Thymus (tissue), 11 donors: ENCODE data around the gene GNGT1. TPM values are rescaled to one million over a fixed set of nuclear protein-coding genes. Genes with fewer than 3 reads are reported as not detected.

Experiments used
- DNase-seq, 9 donors: peaks; one replicate each; pipeline ENCODE4 v3.0.0-alpha.2; 2013; ENCODE audit warnings: low spot score in 9 of 9, low read depth in 6 of 9, missing footprints in 1 of 9
- H3K27ac ChIP-seq, 2 donors: one replicate each; pipeline ENCODE4 v1.5.1; 2013; ENCODE audit warnings: control low read depth in 1 of 2, low read depth in 1 of 2, low read length in 1 of 2, mild to moderate bottlenecking in 1 of 2, moderate library complexity in 1 of 2
- H3K27me3 ChIP-seq, 2 donors: one replicate each; pipeline ENCODE4 v1.5.1; 2013; ENCODE audit warnings: low read length in 1 of 2; ENCODE audit not compliant: control insufficient read depth in 2 of 2, insufficient read depth in 1 of 2
- H3K36me3 ChIP-seq, 2 donors: one replicate each; pipeline ENCODE4 v1.5.1; 2013; ENCODE audit warnings: low read length in 1 of 2, mild to moderate bottlenecking in 1 of 2, moderate library complexity in 1 of 2; ENCODE audit not compliant: control insufficient read depth in 2 of 2, insufficient read depth in 2 of 2
- H3K4me1 ChIP-seq, 2 donors: one replicate each; pipeline ENCODE4 v1.5.1; 2013; ENCODE audit warnings: low read length in 2 of 2; ENCODE audit not compliant: control insufficient read depth in 2 of 2, insufficient read depth in 2 of 2
- H3K4me3 ChIP-seq, 2 donors: one replicate each; pipeline ENCODE4 v1.5.1; 2013; ENCODE audit warnings: low read length in 2 of 2, control low read depth in 1 of 2, mild to moderate bottlenecking in 1 of 2
- H3K9me3 ChIP-seq, 2 donors: one replicate each; pipeline ENCODE4 v1.5.1; 2013; ENCODE audit warnings: low read length in 1 of 2, mild to moderate bottlenecking in 1 of 2; ENCODE audit not compliant: control insufficient read depth in 2 of 2, insufficient read depth in 1 of 2
- WGBS: extraction: QIAGEN DNeasy Blood & Tissue Kit; methylation state at CpG from one replicate; pipeline ENCODE4 v1.1.7; 2013; 5-methylcytosine and 5-hydroxymethylcytosine counted together
- polyA plus RNA-seq: library from polyadenylated mRNA; stranded (reverse); fragments of 200-250 nt; gene quantifications from one replicate; pipeline ENCODE4 v1.2.3, GENCODE V29; 2013
- total RNA-seq: library from RNA; stranded (reverse); fragments of 120-200 nt; gene quantifications from one replicate; pipeline ENCODE4 v1.2.4, GENCODE V29; 2013
- donor health status: healthy.

The GNGT1 gene
- total and polyA plus RNA-seq, 2 donors, result 0.76 to 3.3 TPM

DNA sequence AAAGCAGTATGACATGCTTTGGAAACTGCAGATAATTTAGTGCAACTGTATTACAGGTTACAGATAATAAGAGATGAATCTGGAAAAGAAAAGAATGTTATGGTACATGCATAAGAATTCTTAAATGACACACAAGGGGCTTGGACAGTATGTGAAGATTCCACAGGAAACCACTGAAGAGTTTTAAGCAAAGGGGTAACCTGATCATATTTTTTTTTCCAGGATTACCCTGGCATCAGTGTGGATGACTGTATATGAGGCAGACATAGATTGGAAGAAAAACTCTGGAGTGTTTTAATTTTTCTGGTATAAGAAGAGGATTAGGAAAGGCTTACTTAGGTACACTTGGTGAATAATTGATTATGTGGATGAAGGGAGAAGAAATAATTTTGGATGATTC, 23.9 kb upstream of the GNGT1 start:
- no peaks in the 10 kb centered on the region for H3K27me3 ChIP-seq
- H3K36me3 ChIP-seq, result no peaks in the 10 kb centered on the region
- no peak for DNase-seq
- H3K9me3 ChIP-seq, result no peaks in the 10 kb centered on the region
- no peak overlapping the region for H3K27ac ChIP-seq
- H3K4me3 ChIP-seq, result no peak overlapping the region
- H3K4me1 ChIP-seq, result no peaks in the 10 kb centered on the region

DNA sequence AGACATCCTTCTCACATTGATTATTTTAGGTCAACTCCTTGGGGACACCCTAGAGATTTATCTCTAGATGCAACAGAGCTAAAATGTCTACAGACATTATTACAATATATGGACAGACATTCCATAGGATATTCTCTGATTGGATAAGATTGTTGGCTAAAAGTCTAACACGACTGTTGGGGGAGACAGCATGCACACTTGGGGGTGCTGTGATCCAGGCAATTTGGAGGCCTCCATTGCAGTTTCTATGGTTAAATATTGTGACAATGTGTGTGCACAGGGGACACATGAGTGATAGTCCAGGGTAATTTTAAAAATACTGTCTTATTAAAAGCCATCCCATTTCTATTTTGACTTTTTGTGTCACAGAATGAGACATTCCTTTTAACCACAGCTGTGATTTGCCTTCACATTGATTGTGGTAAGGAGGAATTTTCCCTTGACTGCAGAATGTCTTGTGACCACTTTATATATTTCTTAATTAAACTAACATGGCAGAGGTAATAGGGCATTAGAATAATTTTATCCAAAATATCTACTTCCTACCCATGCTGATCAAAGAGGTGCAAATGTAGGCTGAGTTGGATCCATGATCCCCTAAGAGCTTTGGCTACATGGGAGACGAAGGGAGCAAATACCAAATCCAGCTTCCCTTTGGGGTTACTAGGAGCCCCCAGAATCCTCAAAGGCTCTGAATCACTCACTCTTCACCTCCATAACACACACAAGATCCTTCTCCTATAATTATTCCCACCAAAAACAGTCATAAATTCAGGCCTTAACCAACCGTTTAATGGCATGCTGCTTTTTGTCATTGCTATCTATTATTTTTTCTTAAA, 23.1 kb upstream of the GNGT1 start:
- no peak for DNase-seq

DNA sequence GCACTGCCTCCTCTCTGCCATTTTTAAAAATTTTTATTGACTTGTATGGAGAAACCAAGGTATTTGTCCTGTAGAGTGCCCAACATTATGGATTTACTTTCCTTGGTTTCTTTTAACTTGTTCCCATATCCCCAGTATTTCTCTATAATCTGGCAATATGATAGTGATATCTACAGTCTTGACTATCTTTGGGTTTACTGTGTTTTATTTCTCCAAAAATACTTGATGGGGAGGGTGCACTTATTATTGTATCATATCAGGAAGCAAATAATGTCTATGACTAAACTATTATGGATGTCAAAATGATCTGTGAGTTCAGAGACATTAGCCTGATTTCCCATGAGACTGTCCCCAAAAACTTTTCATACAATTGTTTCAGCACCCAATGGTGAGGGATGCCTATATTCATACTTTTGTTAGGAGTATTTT, 22.4 kb upstream of the GNGT1 start:
- Histone ChIP-seq H3K27me3 (peaks cover 0 to 4% of the 10 kb centered on the region in 2 donors), H3K9me3 (no peaks in the 10 kb centered on the region), H3K4me3 (no peak overlapping the region), H3K4me1 (no peaks in the 10 kb centered on the region), H3K27ac (no peak overlapping the region), H3K36me3 (no peaks in the 10 kb centered on the region)
- DNase-seq, result no peak

More for the DNA sequence above, 23.1 kb upstream of the GNGT1 start:
- no peaks in the 10 kb centered on the region for H3K27me3 ChIP-seq
- no peak overlapping the region for H3K27ac ChIP-seq
- no peak overlapping the region for H3K4me3 ChIP-seq
- H3K36me3 ChIP-seq, result no peaks in the 10 kb centered on the region
- H3K9me3 ChIP-seq, result no peaks in the 10 kb centered on the region
- 96% methylated on average over 3 of the region's 3 CpGs for WGBS
- no peaks in the 10 kb centered on the region for H3K4me1 ChIP-seq

DNA sequence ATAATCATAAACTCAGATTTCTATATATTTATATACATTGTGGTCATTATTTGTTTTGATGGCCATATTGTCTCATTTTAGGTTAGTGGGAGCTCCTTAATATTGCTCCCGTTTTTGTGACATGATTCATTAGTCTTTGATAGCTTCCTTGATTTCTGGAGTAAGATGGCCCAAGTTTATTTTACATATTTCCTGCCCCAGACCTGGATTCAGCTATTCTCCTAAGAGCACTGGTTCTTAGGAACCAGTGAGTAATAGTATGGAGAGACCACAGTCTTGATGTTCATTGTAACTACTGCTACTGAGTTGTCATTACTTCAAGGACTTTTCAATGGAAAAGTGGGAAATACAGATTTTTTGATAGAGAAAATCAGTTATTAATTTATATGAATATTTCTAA, 21.8 kb upstream of the GNGT1 start:
- H3K36me3 ChIP-seq, result no peaks in the 10 kb centered on the region

DNA sequence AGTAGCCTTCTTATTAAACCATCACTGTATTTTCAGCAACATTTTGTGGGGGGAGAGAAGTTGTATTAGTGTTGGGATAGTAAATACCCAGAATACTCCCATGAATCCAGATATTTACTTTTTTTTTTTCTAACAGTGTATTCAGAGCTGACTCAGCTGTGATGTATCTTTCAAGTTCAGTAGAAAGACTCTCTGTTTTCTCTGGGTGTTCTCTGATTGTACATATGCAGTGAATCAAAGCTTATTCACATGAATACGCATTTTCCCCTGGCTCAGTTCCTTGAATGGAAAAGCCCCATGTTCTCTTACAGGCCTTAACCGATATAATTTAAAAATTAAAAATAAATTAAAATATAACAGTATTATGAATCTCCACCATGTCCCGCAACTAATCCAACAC, 17.1 kb upstream of the GNGT1 start:
- WGBS, result 97% methylated on average over 3 of the region's 3 CpGs
- H3K4me3 ChIP-seq, result no peak overlapping the region
- peaks cover 0 to 5% of the 10 kb centered on the region in 2 donors for H3K4me1 ChIP-seq
- no peaks in the 10 kb centered on the region for H3K9me3 ChIP-seq
- H3K27ac ChIP-seq, result no peak overlapping the region
- H3K27me3 ChIP-seq, result peaks cover 21 to 40% of the 10 kb centered on the region in 2 donors
- no peak for DNase-seq
- no peaks in the 10 kb centered on the region for H3K36me3 ChIP-seq

More for the DNA sequence above, 21.8 kb upstream of the GNGT1 start:
- Histone ChIP-seq H3K27ac (no peak overlapping the region), H3K4me3 (no peak overlapping the region), H3K27me3 (peaks cover 3 to 10% of the 10 kb centered on the region in 2 donors), H3K9me3 (no peaks in the 10 kb centered on the region), H3K4me1 (no peaks in the 10 kb centered on the region)
- DNase-seq, result no peak
- WGBS, result 96% methylated on average over 1 of the region's 1 CpG

DNA sequence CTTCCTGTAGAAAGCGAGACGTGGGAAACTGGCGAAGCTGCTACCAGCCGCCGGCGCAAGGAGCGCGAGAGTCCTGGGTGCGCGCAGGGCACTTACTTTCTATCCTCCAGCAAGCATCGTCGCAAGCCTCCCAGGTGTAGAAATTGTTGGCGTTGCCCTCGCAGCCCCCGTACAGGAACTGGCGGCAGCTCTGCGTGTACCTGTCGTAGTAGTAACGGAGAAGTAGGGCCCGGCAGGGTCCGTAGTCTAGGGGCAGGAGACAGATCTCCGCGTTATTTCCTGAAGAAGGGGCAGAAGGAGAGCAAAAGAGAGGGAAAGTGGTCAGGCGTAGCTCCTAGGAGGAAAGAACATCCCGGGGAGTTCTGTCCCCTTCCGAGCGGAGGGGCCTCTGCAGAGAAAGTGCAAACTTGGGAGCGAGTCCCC, 16.3 kb upstream of the GNGT1 start:
- no peak overlapping the region for H3K27ac ChIP-seq

DNA sequence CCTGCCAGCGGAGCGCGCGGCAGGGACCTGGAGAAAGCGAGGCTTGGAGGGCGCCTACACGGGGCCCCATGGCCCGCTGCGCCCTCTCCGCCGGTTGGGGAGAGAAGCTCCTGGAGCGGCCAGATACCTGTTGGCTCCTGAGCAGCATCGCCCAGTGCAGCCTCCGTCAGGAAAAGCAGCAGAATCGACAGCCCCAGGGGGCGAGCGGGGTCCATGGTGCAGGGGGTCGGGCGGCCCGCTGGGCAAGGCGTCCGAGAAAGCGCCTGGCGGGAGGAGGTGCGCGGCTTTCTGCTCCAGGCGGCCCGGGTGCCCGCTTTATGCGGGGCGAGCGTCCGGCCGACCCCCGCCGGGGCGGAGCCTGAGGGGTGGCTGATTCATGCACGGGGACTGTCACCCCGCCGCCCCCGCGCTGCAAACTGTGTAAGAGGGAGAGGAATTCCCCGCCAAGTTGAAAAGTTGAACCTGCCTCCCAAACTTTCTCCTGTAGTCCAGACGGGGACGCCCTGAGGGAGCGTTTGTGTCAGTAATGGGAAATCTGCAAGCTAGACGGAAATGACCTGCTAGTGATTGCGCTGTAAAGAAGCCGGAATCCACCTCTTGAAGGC, 15.8 kb upstream of the GNGT1 start, which contains the start of gene TFPI2:
Gene TFPI2, minus strand, starts transcription at position 290 of the 605 bp plus-strand sequence. Its CDS starts 75 bp downstream, at position 215.
- H3K4me1 ChIP-seq, result peaks cover 0 to 5% of the 10 kb centered on the region in 2 donors
- no peak within 1 kb of the TSS for H3K27ac ChIP-seq
- peak in 3 of 9 donors; percentile 5 to 21 (median 8) for DNase-seq

More for the DNA sequence above, 16.3 kb upstream of the GNGT1 start:
- no peaks in the 10 kb centered on the region for H3K36me3 ChIP-seq
- WGBS, result under 1% methylated on average over 28 of the region's 28 CpGs
- H3K4me3 ChIP-seq, result peak overlapping the region; percentile 30 to 32
- H3K27me3 ChIP-seq, result peaks cover 21 to 40% of the 10 kb centered on the region in 2 donors
- H3K9me3 ChIP-seq, result no peaks in the 10 kb centered on the region
- H3K4me1 ChIP-seq, result peaks cover 0 to 5% of the 10 kb centered on the region in 2 donors
- peak in 2 of 9 donors; percentile 7 to 28 for DNase-seq

DNA sequence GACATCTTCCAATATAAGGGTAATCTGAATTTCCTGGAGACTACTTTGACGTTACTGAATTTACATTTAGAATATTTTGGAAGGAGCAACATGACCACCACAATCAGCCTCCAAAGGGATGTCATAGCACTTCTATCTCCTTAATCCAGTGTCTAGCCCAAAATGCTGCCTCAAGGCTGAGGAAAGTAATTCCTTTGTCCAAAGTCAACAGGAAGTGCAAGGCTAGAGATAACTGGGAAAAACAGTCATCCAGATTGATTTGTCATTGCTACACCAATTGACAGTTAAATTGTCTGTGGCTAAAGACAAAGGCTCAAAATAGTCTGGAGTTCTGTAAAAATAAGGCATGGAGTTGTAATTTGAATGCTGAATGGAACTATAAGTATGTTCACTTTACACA, 11.9 kb upstream of the GNGT1 start:
- Histone ChIP-seq H3K36me3 (no peaks in the 10 kb centered on the region), H3K9me3 (no peaks in the 10 kb centered on the region), H3K4me1 (peaks cover 0 to 5% of the 10 kb centered on the region in 2 donors), H3K27ac (no peak overlapping the region), H3K4me3 (no peak overlapping the region), H3K27me3 (peaks cover 19 to 31% of the 10 kb centered on the region in 2 donors)
- 92% methylated on average over 1 of the region's 1 CpG for WGBS
- no peak for DNase-seq

More for the DNA sequence above, 15.8 kb upstream of the GNGT1 start, which contains the start of gene TFPI2:
- peaks cover 21 to 40% of the 10 kb centered on the region in 2 donors for H3K27me3 ChIP-seq
- H3K9me3 ChIP-seq, result no peaks in the 10 kb centered on the region
- WGBS, result 2% methylated on average over 49 of the region's 49 CpGs
- peak within 1 kb of the TSS; percentile 30 to 32 for H3K4me3 ChIP-seq
- H3K36me3 ChIP-seq, result no peaks in the 10 kb centered on the region
